ENCODE results near the gene SPANXN2.

GRCh38 chrX:143664302-143664701 lies 56.2 kb downstream of the SPANXN2 start:
- TF ChIP-seq CTCF (conservative IDR thresholded peaks at IDR 0.05; ENCODE audit: low read depth, low read length) (peak; percentile 49), MXI1 (IDR thresholded peaks at IDR 0.05; ENCODE audit: borderline replicate concordance, low read depth, low read length) (no peak), RFX5 (IDR thresholded peaks at IDR 0.05; ENCODE audit: low read depth, low read length) (no peak)

Data from IMR-90 (cell line).